ENCODE data around the gene CMTM1.

CMTM1 gene, protein sequence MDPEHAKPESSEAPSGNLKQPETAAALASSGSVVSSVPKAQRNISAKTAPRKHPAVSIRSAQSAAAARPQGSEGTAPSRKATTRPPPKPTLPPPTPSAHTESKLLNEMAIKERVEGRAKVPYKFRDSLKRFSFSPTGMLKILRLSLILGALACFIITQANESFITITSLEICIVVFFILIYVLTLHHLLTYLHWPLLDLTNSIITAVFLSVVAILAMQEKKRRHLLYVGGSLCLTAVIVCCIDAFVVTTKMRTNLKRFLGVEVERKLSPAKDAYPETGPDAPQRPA

DNA sequence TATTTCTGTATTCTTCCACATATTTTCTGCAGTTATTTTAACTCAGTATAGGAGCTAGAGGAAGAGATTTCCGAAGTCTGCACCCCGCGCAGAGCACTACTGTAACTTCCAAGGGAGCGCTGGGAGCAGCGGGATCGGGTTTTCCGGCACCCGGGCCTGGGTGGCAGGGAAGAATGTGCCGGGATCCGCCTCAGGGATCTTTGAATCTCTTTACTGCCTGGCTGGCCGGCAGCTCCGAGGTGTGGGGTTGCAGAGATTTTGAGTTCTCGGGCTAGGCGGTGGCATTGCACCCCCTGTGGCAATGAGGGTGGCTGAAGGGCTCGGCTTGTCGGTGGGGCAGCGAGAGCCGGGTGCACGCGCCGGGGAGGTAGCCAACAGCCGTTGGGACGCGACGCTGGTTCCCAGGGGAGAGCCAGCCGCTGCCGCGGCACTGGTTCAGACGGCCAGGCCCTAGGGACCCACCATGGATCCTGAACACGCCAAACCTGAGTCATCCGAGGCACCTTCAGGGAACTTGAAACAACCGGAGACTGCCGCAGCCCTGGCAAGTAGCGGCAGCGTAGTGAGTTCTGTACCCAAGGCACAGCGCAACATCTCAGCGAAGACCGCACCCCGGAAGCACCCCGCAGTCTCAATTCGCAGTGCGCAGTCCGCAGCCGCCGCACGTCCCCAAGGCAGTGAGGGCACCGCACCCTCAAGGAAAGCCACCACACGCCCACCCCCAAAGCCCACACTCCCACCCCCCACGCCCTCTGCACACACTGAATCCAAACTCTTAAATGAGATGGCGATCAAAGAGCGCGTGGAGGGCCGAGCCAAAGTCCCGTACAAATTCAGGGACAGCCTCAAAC lies at the start of gene CMTM1:
Gene CMTM1 (plus strand): TSS at position 389 of the 851 bp plus-strand sequence. CDS start 75 bp downstream, at position 464.
- no peak for DNase-seq (ENCODE audit: low read depth in 2 of 2)

DNA sequence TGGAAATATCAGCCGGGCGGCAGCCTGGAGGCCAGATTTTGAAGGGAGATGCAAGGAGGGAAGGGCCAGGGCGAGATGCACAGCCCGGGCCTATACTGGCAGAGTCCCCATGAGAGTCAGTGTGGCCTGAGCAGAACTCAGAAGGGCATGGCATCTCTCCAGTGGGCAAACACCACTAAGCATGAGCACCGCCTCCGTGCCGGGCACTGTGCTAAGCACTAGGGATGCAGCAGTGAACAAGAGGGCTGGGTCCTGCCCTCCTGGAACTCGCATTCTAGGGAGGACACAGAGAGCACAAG lies 49.8 kb upstream of the CMTM1 start:
- no peak for DNase-seq (ENCODE audit: low read depth in 2 of 2)

DNA sequence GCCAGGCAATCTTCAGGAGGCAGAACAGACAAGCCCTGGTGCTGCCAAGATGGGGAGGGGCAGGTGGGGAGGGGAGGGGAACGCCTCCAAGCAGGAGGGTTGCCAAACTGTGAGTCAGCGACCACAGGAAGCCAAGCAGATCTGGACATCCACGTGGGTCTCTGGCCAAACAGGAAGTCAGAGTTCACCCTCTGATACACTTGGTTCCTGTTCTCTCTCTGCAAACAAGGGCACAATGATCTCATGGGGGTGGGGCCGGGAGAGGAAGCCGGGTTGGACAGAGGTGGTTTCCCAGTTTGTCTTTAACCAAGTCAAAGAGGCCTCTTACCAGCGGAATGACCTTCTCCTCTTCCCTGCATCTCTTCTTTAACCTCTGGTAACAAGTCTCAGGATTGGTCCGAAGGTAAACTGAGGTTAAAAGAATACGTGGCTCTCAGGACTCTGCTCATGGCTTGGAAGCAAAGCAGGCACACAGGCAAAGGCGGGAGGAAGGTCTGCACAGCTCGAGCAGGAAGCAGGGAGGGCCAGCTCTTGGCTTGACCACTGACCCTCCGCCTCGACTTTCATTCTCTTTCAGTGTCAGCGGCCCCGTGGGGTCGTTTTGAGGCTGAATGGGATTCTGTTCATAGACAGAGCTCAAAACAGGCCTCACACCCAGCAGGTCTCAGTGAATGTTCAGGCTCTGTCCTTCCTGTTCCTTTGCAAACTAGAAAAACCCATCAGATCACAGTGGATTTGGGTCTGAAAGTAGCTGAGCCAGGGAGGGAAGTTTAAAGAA lies 49.2 kb upstream of the CMTM1 start:
- peak; percentile 71 to 78 for DNase-seq (ENCODE audit: low read depth in 2 of 2)

DNA sequence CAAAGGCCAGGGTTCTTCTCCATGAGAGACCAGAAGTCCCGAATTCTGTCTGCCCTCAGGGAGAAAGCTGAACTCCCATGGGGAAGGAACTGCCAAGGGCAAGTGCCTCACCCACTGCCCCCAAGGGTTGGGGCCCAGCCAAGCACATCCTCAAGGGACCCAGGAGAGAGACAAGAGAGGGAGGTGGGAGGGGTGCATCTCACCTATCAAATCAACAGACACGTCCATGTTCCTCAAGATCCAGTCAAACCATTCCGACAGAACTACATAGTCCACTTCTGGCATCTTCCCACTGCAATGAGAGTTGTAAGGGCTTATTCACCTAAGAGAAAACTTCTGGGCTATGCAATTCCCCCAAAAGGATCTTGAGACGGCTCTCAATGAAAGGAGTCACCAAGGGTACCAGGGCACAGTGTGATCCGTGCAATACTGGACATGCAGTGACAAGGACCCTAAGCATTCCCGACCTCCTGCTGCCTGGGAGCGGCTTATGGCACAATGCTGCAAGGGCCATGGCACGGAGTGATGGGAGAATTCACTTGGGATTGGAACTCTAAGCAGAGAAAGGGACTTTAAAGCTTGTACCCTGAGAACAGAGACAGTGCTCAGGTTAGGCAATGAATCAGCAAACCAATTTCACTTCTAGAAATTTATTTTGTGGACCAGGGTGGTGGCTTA lies 48.5 kb upstream of the CMTM1 start:
- no peak for DNase-seq (ENCODE audit: low read depth in 2 of 2)

DNA sequence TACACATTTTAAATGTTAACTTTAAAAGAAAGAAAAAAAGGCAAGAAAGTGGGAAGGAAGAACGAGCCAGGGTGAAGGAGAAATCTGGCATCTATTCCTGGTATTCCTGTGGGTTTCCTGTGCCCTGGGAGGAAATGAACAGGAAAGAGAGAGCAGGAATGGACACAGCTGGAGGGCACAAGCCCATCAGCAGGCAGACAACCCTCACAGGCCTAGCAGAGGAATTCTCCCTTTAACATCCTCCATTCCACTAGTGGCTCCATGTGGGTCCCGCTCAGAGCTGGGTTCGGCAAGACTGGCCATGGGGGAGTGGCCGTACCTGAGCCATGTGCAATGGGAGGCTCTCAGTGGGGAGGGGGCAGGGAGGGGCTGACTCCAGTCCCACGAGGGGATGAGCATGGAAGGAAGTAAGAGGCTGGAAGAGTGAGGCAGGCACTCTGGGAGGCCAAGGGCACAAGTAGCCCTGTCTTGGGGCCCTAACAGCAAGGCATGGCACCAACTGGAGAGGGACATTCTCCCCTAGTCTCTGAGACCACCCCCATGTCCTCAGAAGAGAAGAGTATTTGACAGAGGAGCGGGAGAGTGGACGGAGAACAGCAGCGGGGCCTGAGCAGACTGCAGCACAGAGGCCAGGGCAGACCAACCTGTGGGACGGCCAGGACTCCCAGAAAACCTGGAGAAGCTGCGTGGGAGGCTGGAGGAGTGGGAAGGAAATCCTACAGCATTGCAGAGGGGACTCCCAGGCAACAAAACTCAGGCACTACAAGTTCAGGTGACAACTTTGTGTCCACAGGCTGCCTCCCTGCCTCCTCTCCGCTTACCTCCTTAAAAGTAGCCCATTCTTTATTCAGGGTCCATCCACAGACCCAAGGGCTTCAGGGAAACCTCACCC lies 46.5 kb upstream of the CMTM1 start:
- no peak for DNase-seq (ENCODE audit: low read depth in 2 of 2)

DNA sequence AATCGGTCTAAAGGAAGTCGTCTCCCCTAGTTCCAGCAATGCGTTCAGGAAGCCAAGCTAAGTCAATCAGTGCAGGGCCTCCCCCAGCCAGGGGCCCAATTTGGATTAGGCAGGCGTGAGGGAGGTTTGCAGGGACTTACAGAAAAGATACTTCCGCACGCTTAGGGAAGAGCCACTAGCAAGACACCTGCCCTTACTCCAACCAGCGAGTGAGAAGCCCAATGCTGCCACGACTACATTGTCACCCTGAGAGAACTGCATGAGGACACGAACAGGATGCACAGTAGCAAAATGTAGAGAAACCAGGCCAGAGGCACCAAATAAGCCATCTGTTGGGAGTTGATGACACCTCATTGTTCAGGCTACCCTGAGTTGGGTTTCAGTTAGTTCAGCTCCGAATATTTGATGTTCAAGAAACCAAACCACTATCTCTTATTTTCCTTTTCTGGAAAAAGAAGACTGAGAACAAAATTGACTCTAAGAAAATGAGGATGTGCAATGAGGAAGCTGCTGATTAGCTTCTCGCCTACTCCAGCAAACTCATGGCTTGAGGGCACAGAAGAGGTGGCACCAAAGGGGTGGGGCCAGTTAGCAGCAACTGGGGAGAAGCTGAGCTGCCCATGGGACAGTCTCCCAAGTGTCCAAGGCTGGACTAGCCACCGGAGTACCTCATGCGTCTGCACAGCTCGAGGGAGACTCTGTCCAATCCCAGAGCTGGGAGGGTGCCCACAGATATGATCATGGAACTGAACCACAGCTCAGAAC lies 45.7 kb upstream of the CMTM1 start:
- DNase-seq (ENCODE audit: low read depth in 2 of 2), result no peak

DNA sequence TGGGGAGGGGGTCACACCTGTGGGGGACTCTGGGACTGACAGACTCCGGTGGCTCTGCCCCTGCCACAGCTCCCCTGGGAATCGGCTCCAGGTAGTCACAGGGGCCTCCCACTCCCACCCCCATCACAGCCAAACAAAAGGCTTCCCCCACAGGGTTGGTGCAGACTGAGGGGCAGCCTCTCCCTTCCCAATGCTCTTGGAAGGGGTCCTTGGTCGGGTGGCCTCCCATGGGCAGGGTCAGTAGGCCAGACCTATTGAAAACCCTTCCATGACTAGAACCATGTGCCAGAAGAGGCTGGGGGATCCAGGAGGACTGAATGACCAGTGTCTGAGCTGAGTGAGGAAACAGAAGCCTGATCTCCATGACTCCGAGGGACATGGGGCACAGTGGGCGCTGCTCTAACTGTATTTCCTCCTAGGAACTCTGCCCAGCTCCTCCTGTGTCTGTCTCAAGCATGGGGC lies 45.0 kb upstream of the CMTM1 start:
- DNase-seq (ENCODE audit: low read depth in 2 of 2), result no peak

DNA sequence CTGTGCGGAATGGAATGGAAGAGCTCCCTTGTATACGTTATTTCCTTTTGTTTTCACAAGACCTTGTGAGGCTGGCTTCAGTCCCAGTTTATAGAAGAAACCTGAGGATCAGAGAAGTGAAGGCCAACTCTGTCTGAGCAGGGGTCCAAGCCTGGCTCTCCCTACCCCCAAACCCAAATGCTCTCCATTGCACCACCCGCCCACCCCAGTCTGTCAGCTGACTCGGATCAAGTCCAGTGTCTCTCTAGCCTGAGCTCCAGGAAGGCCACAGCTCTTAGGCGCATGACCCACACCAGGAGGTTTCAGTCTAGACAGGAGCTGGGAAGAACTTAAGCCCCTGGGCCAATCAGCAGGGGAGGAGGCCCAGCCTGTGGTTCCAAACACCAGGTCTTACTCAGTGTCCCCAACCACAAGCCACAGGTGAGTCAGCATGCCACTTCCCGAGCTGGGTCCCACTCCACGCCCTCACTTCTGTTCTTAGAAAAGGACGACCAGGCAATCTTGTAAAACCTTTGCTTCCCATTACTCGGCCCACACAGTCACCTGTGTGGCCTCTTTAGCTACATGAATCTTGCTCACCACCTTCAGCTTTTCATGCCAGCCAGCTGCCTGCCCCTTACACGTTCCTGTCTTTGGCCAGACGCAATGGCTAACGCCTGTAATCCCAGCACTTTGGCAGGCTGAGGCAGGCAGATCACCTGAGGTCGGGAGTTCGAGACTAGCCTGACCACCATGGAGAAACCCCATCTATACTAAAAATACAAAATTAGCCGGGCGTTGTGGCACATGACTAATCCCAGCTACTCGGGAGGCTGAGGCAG lies 44.1 kb upstream of the CMTM1 start:
- peak; percentile 93 to 96 for DNase-seq (ENCODE audit: low read depth in 2 of 2)

DNA sequence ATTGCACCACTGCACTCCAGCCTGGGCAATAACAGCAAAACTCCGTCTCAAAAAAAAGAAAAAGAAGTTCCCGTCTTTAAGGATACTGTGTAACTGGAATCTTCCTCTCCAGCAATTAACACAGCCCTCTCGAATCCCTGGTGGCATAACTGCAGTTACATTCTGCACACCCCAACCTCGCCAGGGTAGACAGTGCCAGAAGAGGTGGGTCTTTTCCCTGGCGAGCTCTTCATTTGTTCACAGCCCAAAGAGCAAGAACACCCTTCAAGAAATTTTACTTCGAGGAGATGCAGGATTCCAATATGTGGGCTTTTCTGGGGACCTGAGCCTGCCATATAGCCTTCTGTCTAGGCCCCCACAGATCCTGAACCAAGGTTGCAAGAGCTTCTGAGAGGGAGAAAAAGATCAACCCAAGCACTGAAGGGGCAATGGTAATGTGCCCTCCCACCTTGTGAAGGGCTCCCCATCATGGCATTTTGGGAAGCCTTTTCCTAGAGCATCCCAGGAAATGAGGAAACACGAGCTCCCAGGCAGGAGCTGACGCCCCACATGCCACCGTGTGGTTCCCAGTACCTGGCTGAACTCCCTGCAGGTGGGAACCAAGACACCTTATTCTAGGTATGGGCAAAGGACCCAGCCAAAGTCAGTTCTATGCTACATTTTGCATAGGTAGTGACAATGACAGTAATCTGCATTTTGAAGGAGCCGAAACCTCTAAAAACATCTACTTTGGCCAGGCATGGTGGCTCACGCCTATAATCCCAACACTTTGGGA lies 43.2 kb upstream of the CMTM1 start:
- DNase-seq (ENCODE audit: low read depth in 2 of 2), result no peak

DNA sequence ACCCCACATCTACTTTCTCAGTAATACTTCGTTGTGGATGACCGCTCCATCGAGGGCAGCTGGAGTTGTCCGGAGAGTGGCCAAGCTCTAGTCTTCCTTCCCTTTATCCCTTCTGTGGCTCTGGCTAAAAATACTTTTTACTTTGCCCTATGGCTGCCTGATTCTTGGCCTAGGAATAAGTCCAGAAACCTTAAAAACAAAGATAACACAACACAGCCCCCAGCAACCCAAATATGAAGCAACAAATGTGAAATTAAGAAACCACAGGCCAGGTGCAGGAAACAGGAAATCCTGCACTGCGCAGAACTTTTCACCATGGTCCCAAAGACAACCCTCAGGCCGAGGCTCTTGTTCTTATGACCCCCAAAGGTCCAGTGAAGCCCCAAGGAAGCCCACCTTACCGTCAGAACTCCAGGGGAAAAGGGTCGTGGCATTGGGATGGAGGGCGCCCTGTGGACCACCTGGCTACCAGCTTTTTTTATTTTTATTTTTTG lies 42.3 kb upstream of the CMTM1 start:
- DNase-seq (ENCODE audit: low read depth in 2 of 2), result no peak

DNA sequence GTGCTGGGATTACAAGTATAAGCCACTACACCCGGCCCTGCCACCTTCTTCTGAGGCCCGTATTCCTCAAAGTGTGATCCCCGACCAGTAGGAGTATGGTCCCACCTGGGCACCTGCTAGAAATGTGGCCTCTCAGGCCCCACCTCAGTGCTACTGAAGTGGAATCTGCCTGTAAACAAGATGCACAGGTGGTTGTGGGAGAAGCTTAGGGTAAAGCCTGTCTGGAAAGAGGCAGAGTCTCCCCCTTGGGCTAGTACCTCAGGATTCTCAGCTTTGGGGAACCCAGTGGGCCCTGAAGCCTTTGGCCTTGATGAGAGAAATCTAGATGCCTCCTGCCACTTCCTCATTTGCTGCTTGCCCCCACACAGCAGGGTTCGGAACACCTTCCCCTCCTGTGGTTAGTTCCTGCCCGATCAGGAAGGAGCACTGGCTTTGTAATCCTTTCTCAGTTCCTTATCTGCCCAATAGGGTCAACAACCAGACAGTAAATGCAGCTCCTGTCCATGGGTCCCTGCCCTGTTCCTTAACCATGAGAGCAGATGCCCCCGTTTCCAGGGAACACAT lies 41.6 kb upstream of the CMTM1 start:
- DNase-seq (ENCODE audit: low read depth in 2 of 2), result no peak

DNA sequence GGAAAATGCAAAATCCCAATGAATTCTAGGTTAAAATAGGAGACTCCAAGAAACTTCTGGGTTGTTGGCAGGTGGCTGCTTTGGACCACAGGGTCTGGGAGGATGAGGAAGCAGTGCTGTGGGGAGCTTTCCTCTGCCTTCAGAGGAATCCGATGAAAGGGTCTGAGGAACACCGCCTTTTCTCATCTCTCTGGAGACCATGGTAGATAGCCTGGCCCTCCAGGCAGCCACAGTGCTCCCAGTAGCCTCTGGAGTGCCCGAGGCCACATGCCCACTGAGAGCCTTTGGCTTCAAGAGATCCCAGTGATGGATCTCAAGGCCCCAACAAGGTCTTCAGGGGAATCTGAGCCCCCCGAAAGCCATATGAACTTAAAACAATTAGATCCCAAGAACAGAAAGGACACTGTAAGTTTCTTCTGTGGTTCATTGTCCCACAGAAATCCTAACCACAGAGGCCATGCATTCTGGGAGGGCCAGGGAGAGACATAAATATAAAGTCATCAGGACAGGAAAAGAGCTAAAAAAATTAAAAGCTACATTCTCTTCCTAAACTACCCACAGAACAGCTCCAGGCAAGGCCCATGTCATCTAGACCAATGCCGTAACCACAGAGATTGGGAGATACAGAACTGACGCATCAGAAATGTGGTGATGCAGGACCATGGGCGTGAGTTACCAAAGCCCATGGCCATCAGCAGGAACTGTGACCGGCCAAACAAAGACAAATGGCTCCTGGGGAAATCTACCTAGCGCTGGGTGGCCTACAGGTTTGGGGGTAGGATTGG lies 40.7 kb upstream of the CMTM1 start:
- DNase-seq (ENCODE audit: low read depth in 2 of 2), result no peak

DNA sequence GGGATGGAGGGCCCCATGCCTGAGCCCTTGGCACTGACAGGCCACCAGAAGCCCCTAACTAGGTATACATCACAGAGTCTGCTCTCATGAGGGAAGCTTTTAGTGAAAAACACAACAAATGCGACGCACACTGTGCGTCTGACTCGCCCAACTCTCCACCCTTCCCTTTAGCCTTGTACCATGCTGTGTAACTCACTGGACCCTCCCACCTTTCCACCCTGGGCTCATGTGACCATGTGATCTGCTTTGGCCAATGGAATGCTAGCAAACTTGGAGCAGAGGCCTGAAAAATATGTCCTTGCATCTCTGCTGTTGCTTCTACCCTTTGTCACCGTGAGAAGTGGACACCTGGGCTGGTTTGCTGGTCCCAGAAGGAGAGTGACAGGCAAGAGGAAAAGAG lies 37.9 kb upstream of the CMTM1 start:
- DNase-seq (ENCODE audit: low read depth in 2 of 2), result no peak

DNA sequence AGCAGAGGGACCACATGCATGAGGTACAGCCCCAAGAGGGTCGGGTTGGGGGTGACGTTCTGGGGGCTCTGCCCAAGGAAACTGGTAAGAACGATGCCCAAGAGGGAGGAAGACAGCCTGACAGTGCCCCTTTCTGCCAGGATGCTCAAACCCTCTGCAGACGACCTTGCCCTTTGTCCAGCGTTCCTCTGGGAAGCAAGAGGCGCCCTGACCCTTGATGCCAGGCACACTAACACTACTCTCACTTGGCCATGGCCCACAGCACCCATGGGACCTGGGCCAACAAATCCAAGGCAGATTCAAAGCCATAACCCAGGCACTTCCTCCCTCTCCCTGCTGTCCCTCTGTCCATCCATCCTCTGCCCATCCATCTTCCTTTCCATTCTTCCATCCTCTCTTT lies 36.8 kb upstream of the CMTM1 start:
- DNase-seq (ENCODE audit: low read depth in 2 of 2), result no peak

DNA sequence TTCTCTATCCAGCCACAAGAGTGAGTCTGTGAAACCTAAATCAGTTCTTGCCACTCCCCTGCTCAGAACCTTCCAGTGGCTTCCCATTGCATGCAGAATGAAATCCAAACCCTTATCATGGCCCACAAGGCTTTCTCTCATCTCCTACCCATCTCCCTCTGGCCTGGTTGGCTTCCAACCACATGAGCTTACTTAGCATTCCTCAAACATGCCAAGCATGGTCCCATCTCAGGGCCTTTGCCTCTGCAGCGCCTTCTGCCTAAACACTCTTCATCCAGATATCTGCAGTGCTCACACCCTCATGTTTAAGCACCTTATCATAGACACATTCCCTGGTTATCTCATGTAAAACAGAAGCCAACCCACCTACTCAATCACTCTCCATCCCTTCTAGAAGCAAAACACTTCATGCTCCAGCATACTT lies 31.9 kb upstream of the CMTM1 start:
- DNase-seq (ENCODE audit: low read depth in 2 of 2), result no peak

DNA sequence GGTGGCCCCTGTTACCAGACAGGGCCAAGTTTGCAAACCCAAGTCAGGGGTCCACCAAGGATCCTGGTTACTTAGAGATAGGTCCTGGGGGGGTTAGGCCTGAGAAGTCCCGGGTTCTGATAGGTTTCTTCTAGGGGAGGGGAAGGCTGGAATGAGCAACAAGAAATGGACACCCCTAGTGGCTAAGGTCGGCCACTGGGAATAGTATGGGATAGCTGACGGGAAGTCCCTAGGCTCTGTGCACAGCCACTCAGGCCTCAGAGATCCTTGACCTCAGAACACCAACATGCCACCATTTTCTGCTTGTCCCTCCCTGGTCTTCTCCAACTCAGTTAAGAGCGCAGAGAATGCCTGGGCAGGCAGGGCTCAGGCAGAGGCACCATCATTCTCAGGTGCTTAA lies 29.7 kb upstream of the CMTM1 start:
- no peak for DNase-seq (ENCODE audit: low read depth in 2 of 2)

DNA sequence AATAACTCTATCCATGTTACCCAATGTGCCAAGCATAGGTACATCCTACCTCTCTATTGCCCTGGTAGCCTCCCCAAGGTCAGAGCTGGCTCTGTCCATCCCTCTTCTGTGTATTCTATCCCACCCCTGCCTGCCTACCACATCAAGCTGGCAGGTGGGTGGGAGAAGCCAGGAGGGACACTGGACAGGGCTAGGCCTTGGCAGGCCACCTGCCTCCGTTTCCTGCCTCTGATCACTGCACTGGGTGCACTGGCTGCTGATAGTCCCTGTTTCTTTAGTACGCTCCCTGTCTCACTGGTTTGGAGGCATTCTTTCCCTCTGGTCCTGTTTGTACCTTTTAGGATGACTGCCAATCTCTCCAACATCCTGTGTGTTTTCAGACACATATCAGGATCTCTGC lies 29.0 kb upstream of the CMTM1 start:
- no peak for DNase-seq (ENCODE audit: low read depth in 2 of 2)
